Gastrocnemius medialis (tissue), 4 donors: ENCODE results near the gene NOL4L.

Experiments used
- POLR2A ChIP-seq, 2 donors: fragments of 450-650 bp; IDR thresholded peaks; one replicate each; pipeline ENCODE4 v1.6.1; 2017; ENCODE audit warnings: antibody characterized with exemption in 2 of 2, mild to moderate bottlenecking in 2 of 2, moderate library complexity in 2 of 2
- TF ChIP-seq, protein P1 (sequence below), 5 experiments: fragments of 450-650 bp in 3 of 5; fragments of 200-600 bp in 2 of 5; sonication (generic) in 2 of 5; IDR thresholded peaks in 4 of 5; conservative IDR thresholded peaks in 1 of 5; 1 replicate in 4 of 5; 2 replicates in 1 of 5; pipeline ENCODE4 v1.5.1; 2016 to 2019; ENCODE audit warnings: antibody characterized with exemption in 5 of 5, mild to moderate bottlenecking in 3 of 5, moderate library complexity in 3 of 5

DNA sequence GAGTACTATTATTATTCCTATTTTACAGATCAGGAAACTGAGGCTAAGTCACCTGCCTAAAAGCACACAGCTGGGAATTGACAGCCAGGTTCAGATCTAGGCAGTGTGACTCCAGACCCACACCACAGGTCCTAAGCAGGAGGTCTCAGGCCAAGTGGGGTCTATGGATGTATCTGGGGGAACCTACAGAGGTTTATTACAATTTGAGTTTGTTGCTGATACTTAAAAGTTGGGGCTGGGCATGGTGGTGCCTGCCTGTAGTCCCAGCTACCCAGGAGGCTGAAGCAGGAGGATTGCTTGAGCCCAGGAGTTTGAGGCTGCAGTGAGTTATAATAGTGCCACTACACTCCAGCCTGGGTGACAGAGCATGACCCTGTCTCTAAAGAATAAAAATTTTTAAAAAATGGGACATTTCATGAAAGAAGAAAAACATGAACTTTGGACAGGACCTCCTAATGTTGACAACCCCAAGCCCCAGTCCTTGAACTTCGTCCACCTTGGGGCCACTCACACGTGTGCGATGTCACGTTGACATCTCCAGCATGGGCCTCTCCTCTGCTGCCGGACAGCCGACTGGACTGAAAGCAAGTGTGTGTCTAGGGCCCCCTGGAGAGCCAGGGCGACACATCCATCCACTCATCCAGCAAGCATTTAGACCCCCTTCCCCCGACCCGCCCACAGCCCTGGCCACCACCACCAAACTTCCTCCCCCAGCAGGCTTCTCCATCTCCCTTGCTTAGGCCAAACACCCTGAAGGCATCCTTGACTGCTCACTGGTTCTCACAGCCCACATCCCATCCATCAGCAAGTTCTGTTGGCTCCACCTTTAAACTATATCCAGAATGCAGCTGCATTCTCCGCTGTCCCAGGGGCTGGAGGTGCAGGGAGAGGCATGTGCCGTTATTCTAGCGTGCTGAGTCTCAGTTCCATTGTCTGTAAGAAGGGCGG is 40.0 kb downstream of the NOL4L start:
- TF ChIP-seq POLR2A (IDR thresholded peaks at IDR 0.05) = no peak
- TF ChIP-seq, protein P1, sequence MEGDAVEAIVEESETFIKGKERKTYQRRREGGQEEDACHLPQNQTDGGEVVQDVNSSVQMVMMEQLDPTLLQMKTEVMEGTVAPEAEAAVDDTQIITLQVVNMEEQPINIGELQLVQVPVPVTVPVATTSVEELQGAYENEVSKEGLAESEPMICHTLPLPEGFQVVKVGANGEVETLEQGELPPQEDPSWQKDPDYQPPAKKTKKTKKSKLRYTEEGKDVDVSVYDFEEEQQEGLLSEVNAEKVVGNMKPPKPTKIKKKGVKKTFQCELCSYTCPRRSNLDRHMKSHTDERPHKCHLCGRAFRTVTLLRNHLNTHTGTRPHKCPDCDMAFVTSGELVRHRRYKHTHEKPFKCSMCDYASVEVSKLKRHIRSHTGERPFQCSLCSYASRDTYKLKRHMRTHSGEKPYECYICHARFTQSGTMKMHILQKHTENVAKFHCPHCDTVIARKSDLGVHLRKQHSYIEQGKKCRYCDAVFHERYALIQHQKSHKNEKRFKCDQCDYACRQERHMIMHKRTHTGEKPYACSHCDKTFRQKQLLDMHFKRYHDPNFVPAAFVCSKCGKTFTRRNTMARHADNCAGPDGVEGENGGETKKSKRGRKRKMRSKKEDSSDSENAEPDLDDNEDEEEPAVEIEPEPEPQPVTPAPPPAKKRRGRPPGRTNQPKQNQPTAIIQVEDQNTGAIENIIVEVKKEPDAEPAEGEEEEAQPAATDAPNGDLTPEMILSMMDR (IDR thresholded peaks at IDR 0.05 in 4 of 5, conservative IDR thresholded peaks at IDR 0.05 in 1 of 5) = no peak
